ENCODE data around the gene GUF1. TPM values are rescaled to one million over a fixed set of nuclear protein-coding genes. Genes with fewer than 3 reads are reported as not detected.

GUF1 gene
- total and polyA plus RNA-seq, 2 of the 13 experiments (the other 11 are each of a cell fraction or from before 2014, with no cell fraction given) = 10.3 to 24.6 TPM

DNA sequence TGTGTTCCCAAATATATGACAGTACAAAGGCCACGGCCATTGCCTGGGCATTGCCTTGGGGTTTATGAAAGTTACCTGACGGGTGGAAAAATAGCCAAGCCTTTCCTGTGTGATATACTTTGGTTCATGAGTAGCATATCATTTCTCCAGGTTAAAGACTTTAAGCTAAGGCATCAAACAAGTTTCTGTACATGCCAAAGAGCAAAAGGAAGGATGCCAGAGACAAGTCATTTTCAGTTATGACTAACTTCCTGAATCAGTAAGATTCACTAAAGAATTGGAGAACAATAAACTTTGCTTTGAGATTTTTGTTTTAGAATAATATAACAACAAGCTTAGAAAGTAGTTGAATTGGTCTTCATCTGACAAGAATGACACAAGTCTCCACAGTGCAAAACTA lies 9.7 kb upstream of the GUF1 start:
- FAIRE-seq (no peak), ATAC-seq (no peak), DNase-seq (ENCODE audit: low spot score) (no peak)
- H3K27me3 ChIP-seq (ENCODE audit: control insufficient read depth in 1 of 2, insufficient read depth in 2 of 2, low read length in 2 of 2) = no peaks in the 10 kb centered on the region; a peak in 1 of 5 replicates
- no peaks in the 10 kb centered on the region for H3K9me3 ChIP-seq (ENCODE audit: low read length)
- no peaks in the 10 kb centered on the region for H3K4me1 ChIP-seq (ENCODE audit: insufficient read depth, low read length)
- H3K4me2 ChIP-seq (ENCODE audit: low read depth, low read length) = no peak overlapping the region
- H2AFZ ChIP-seq (ENCODE audit: low read length) = no peak overlapping the region
- 4% methylated on average over 2 of the region's 2 CpGs for WGBS (ENCODE audit: low lambda C conversion rate)
- in situ Hi-C loops (cut with HindIII; ENCODE audit: extremely low pct_ligation_motif_present, low pct_unique_long_range_greater_than_20kb) = no loop called here
- H3K9ac ChIP-seq (ENCODE audit: insufficient read depth, low read depth, low read length) = no peak overlapping the region
- H4K20me1 ChIP-seq (ENCODE audit: insufficient read depth, low read length) = no peaks in the 10 kb centered on the region
- no peaks in the 10 kb centered on the region for H3K79me2 ChIP-seq (ENCODE audit: insufficient read depth, low read length)
- TF ChIP-seq FOXA1 (IDR thresholded peaks at IDR 0.05) (no peak), FOXA1 (CRISPR knock-in tag; IDR thresholded peaks at IDR 0.05) (no peak), ZNF180 (CRISPR knock-in tag; IDR thresholded peaks at IDR 0.05; ENCODE audit: borderline replicate concordance, low read depth) (no peak)
- TF ChIP-seq, protein P1, sequence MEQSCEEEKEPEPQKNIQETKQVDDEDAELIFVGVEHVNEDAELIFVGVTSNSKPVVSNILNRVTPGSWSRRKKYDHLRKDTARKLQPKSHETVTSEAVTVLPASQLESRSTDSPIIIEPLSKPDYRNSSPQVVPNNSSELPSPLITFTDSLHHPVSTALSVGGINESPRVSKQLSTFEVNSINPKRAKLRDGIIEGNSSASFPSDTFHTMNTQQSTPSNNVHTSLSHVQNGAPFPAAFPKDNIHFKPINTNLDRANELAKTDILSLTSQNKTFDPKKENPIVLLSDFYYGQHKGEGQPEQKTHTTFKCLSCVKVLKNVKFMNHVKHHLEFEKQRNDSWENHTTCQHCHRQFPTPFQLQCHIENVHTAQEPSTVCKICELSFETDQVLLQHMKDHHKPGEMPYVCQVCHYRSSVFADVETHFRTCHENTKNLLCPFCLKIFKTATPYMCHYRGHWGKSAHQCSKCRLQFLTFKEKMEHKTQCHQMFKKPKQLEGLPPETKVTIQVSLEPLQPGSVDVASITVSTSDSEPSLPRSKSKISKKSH (CRISPR knock-in tag; IDR thresholded peaks at IDR 0.05; ENCODE audit: borderline replicate concordance) = no peak
- ChIA-PET POLR2A (interaction anchor here (1.1 kb wide), 1 partner anchor 10 kb away, joined by 3 read pairs; the partner anchor contains the start of gene GUF1), CTCF (ENCODE audit: low intra/inter-chr PET ratio, low total read pairs) (no interaction called here)
- intact Hi-C loops (cut with micrococcal nuclease; ENCODE audit: unreplicated experiment) = no loop called here
- no peaks in the 10 kb centered on the region for H3K36me3 ChIP-seq (replicated peaks in 1 of 2; ENCODE audit: control insufficient read depth in 1 of 2, insufficient read depth in 2 of 2, low read length in 2 of 2)
- BruUV-seq (replicated peaks) = no TSS peak
- H3K27ac ChIP-seq (ENCODE audit: extremely low read length, insufficient read depth, low read length) = no peak overlapping the region
- no peak overlapping the region for H3K4me3 ChIP-seq (replicated peaks in 1 of 3; ENCODE audit: insufficient read depth in 1 of 3, low read depth in 2 of 3, low read length in 3 of 3)

DNA sequence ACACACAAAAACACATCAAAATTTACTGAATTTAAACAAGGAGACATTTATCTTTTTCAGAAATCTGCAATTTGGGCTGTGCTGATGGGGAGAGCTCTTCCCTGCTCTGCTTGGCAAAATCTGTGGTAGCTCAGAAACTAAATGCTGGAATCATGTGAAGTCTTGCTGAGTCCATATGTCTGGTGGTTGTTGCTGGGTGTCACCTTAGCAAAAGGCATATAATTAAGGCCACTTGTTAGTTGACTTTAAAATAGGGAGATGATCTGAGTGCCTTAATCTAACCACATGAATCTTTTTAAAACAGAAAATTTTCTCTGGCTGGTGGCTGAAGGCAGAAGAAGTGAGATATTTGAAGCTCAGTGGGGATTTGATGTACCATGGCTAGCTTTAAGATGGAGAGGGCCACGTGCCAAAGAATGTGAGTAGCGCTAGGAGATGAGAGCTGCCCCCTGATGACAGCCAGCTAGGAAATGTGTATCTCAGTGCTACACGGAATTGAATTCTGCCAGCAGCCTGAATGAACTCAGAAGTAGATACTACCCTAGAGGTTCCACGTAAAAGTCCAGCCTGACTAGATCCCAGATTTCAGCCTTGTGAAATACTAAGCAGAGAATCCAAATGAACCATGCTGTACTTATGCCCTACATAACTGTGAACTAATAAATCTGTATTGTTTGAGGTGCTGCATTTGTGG lies 7.6 kb upstream of the GUF1 start:
- Histone ChIP-seq H3K4me2 (ENCODE audit: low read depth, low read length) (no peak overlapping the region), H3K4me1 (ENCODE audit: insufficient read depth, low read length) (no peaks in the 10 kb centered on the region), H3K9ac (ENCODE audit: insufficient read depth, low read depth, low read length) (no peak overlapping the region), H3K27me3 (ENCODE audit: control insufficient read depth in 1 of 2, insufficient read depth in 2 of 2, low read length in 2 of 2) (no peaks in the 10 kb centered on the region; a peak in 1 of 5 replicates), H3K27ac (ENCODE audit: extremely low read length, insufficient read depth, low read length) (no peak overlapping the region), H3K9me3 (ENCODE audit: low read length) (no peaks in the 10 kb centered on the region), H3K79me2 (ENCODE audit: insufficient read depth, low read length) (no peaks in the 10 kb centered on the region), H2AFZ (ENCODE audit: low read length) (no peak overlapping the region), H3K4me3 (replicated peaks in 1 of 3; ENCODE audit: insufficient read depth in 1 of 3, low read depth in 2 of 3, low read length in 3 of 3) (no peak overlapping the region), H3K36me3 (replicated peaks in 1 of 2; ENCODE audit: control insufficient read depth in 1 of 2, insufficient read depth in 2 of 2, low read length in 2 of 2) (no peaks in the 10 kb centered on the region), H4K20me1 (ENCODE audit: insufficient read depth, low read length) (no peaks in the 10 kb centered on the region)
- ATAC-seq (no peak; the same call in 2 of the 3 replicates), DNase-seq (ENCODE audit: low spot score) (no peak), FAIRE-seq (no peak)
- in situ Hi-C loops (cut with HindIII; ENCODE audit: extremely low pct_ligation_motif_present, low pct_unique_long_range_greater_than_20kb) (no loop called here), intact Hi-C loops (cut with micrococcal nuclease; ENCODE audit: unreplicated experiment) (no loop called here)
- TF ChIP-seq, protein P2, sequence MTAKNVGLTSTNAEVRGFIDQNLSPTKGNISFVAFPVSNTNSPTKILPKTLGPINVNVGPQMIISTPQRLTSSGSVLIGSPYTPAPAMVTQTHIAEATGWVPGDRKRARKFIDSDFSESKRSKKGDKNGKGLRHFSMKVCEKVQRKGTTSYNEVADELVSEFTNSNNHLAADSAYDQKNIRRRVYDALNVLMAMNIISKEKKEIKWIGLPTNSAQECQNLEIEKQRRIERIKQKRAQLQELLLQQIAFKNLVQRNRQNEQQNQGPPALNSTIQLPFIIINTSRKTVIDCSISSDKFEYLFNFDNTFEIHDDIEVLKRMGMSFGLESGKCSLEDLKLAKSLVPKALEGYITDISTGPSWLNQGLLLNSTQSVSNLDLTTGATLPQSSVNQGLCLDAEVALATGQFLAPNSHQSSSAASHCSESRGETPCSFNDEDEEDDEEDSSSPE (CRISPR knock-in tag; IDR thresholded peaks at IDR 0.05) = no peak
- TF ChIP-seq, protein P3, sequence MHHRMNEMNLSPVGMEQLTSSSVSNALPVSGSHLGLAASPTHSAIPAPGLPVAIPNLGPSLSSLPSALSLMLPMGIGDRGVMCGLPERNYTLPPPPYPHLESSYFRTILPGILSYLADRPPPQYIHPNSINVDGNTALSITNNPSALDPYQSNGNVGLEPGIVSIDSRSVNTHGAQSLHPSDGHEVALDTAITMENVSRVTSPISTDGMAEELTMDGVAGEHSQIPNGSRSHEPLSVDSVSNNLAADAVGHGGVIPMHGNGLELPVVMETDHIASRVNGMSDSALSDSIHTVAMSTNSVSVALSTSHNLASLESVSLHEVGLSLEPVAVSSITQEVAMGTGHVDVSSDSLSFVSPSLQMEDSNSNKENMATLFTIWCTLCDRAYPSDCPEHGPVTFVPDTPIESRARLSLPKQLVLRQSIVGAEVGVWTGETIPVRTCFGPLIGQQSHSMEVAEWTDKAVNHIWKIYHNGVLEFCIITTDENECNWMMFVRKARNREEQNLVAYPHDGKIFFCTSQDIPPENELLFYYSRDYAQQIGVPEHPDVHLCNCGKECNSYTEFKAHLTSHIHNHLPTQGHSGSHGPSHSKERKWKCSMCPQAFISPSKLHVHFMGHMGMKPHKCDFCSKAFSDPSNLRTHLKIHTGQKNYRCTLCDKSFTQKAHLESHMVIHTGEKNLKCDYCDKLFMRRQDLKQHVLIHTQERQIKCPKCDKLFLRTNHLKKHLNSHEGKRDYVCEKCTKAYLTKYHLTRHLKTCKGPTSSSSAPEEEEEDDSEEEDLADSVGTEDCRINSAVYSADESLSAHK (CRISPR knock-in tag; IDR thresholded peaks at IDR 0.05; ENCODE audit: borderline replicate concordance) = no peak
- WGBS (ENCODE audit: low lambda C conversion rate) = 13% methylated on average over 4 of the region's 4 CpGs
- no TSS peak for BruUV-seq (replicated peaks)
- ChIA-PET CTCF (ENCODE audit: low intra/inter-chr PET ratio, low total read pairs) (no interaction called here), POLR2A (no interaction called here)

Data from HepG2 (cell line).